ENCODE measurements around the gene RPL7A.

- no peak for TF ChIP-seq CTCF (conservative IDR thresholded peaks at IDR 0.05)
- no peak for TF ChIP-seq ZFX (IDR thresholded peaks at IDR 0.05)
These were observed 35.4 kb downstream of the RPL7A start for GRCh38 chr9:133383438-133383837.

Measured in C4-2B (cell line).